ENCODE measurements around the gene SLC25A17.
A peak's percentile ranks its signal among the peaks of the same experiment; 100 is the strongest.
"Not testable (repeated sequence)": the region's sequence is repeated elsewhere in the genome, so short reads cannot be mapped to it uniquely, and the experiment has no call there.

SLC25A17 gene

DNA sequence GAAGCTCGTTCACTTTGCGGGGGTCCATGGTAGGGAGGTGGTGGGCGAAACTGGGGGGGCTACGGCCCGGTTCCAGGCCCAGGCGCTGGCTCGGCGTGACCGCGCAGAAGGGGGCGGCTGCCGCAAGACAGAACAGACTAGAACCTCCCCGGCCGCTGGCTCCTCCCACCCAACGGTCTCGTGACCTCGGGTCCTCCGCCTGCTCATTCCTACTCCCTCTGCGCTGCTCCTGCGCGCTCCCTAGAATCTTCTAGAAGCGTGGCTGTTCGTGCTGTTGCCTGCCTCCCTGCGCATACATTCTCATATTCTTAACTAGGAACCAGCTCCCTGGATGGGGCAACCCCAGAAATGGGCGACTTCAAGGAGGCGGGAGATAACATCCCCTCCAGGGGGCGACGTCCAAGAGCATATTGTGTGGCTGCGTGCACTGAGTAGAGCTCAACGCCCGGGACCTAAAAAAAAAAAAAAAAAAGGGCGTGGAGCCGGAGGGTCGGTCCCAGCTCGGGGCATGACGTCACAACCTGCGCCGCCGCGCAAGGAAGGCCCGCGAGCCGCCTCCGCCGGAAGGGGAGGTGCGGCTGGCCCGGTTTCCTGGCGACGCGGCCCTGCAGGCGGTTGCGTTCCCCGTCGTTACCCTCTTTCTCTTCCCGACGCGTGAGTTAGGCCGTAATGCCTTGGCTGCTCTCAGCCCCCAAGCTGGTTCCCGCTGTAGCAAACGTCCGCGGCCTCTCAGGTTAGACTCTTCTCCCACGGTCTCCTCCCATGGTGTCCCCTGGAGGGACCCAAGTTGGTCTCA, 37.6 kb upstream of the SLC25A17 start, which contains the start of the genes ST13 and XPNPEP3:
Gene ST13, minus strand, starts transcription at position 127 of the 796 bp plus-strand sequence. Its CDS starts 99 bp downstream, at position 28.
Gene XPNPEP3, plus strand, starts transcription at position 636 of the 796 bp plus-strand sequence. Its CDS starts 34 bp downstream, at position 670.
- TF ChIP-seq CTCF (conservative IDR thresholded peaks at IDR 0.05; ENCODE audit: control insufficient read depth, insufficient read depth, low read depth, low read length), result peak; percentile 7
- peak; percentile 96 for DNase-seq (ENCODE audit: low read depth)

GRCh38 chr22:40855979-40856512, 36.9 kb upstream of the SLC25A17 start:
- peak overlapping the region; percentile 99 for H3K4me3 ChIP-seq (ENCODE audit: control insufficient read depth, low read depth, low read length)
- no peak for TF ChIP-seq CTCF (conservative IDR thresholded peaks at IDR 0.05; ENCODE audit: control insufficient read depth, insufficient read depth, low read depth, low read length)
- DNase-seq (ENCODE audit: low read depth), result peak; percentile 24

More for the DNA sequence above, 37.6 kb upstream of the SLC25A17 start, which contains the start of the genes ST13 and XPNPEP3:
- H3K4me3 ChIP-seq (ENCODE audit: control insufficient read depth, low read depth, low read length), result peak within 1 kb of the TSS; percentile 99

- TF ChIP-seq CTCF (conservative IDR thresholded peaks at IDR 0.05; ENCODE audit: control insufficient read depth, insufficient read depth, low read depth, low read length), result no peak
- DNase-seq (ENCODE audit: low read depth), result peak; percentile 63
These were observed 36.2 kb upstream of the SLC25A17 start for GRCh38 chr22:40855071-40855978.

DNA sequence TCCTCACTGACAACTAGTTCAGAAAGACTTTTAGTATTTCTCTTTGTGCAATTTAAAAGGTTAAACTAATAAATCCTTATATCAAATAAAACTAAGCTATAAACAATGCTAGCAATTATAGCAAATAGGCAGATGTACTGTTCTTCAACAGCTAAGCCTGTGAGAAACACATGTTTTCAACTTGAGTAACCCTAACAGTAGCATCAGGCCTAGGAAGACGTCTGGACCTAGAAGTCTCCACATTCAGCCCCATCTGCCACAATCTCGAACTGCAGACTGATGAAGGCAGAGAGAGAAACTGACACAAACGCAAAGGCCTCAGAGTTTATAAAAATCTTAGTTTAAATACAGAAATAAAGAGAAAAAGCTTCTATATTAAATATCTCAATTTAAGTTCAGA, 34.8 kb upstream of the SLC25A17 start:
- TF ChIP-seq CTCF (conservative IDR thresholded peaks at IDR 0.05; ENCODE audit: control insufficient read depth, insufficient read depth, low read depth, low read length), result no peak
- H3K4me3 ChIP-seq (ENCODE audit: control insufficient read depth, low read depth, low read length), result peak overlapping the region; percentile 20

More at GRCh38 chr22:40855071-40855978, 36.2 kb upstream of the SLC25A17 start:
- H3K4me3 ChIP-seq (ENCODE audit: control insufficient read depth, low read depth, low read length), result peak overlapping the region; percentile 99

GRCh38 chr22:40853333-40853732, 34.2 kb upstream of the SLC25A17 start:
- TF ChIP-seq CTCF (conservative IDR thresholded peaks at IDR 0.05; ENCODE audit: control insufficient read depth, insufficient read depth, low read depth, low read length), result no peak
- no peak for DNase-seq (ENCODE audit: low read depth)

More for the DNA sequence above, 34.8 kb upstream of the SLC25A17 start:
- peak; percentile 40 for DNase-seq (ENCODE audit: low read depth)

GRCh38 chr22:40845816-40846215, 26.7 kb upstream of the SLC25A17 start:
- not testable (repeated sequence) for DNase-seq (ENCODE audit: low read depth); H3K4me3 ChIP-seq (ENCODE audit: control insufficient read depth, low read depth, low read length)

More at GRCh38 chr22:40853333-40853732, 34.2 kb upstream of the SLC25A17 start:
- H3K4me3 ChIP-seq (ENCODE audit: control insufficient read depth, low read depth, low read length), result no peak overlapping the region

All from fibroblast of mammary gland (primary cell).